Activated CD4-positive, alpha-beta T cell treated with anti-CD3 and anti-CD28 coated beads, Interleukin-2, amount 10 ng/mL, durations not matched to agents 7 days and 5 days (primary cell): ENCODE measurements around the gene CHAF1A. TPM values are rescaled to one million over a fixed set of nuclear protein-coding genes. Genes with fewer than 3 reads are reported as not detected.

ENCODE experiments used
- CTCF ChIA-PET: fragments of 350-600 bp; sonication (Branson Sonifier 250); formaldehyde crosslinking; loops from one replicate; lab custom pipeline; 2021; ENCODE audit warnings: antibody characterized with exemption; lab: Charles Lee
- POLR2A ChIA-PET: fragments of 350-600 bp; sonication (Branson Sonifier 250); formaldehyde crosslinking; loops from one replicate; lab custom pipeline; 2021; ENCODE audit warnings: antibody characterized with exemption; lab: Charles Lee
- DNase-seq: peaks from one replicate; pipeline ENCODE4 v3.0.0-alpha.2; 2020
- H3K27ac Mint-ChIP-seq: one replicate; pipeline ENCODE4 v1.8.0; 2021; ENCODE audit warnings: mild to moderate bottlenecking, moderate library complexity, mixed read lengths
- H3K27me3 Mint-ChIP-seq: one replicate; pipeline ENCODE4 v1.8.0; 2021; ENCODE audit warnings: mixed read lengths
- H3K36me3 Mint-ChIP-seq: one replicate; pipeline ENCODE4 v1.8.0; 2021; ENCODE audit warnings: low read depth, mixed read lengths
- H3K4me1 Mint-ChIP-seq: one replicate; pipeline ENCODE4 v1.8.0; 2021; ENCODE audit warnings: mixed read lengths
- H3K4me3 Mint-ChIP-seq: one replicate; pipeline ENCODE4 v1.8.0; 2021; ENCODE audit warnings: mild to moderate bottlenecking, moderate library complexity, mixed read lengths
- H3K9me3 Mint-ChIP-seq: one replicate; pipeline ENCODE4 v1.8.0; 2021; ENCODE audit warnings: mixed read lengths
- total RNA-seq, 2 experiments: library from RNA; stranded (reverse); gene quantifications; one replicate each; pipeline ENCODE4 v1.2.3, GENCODE V29; 2021

CHAF1A gene
- total RNA-seq, 2 experiments from 2014 or later = 77.1 to 83.7 TPM

DNA sequence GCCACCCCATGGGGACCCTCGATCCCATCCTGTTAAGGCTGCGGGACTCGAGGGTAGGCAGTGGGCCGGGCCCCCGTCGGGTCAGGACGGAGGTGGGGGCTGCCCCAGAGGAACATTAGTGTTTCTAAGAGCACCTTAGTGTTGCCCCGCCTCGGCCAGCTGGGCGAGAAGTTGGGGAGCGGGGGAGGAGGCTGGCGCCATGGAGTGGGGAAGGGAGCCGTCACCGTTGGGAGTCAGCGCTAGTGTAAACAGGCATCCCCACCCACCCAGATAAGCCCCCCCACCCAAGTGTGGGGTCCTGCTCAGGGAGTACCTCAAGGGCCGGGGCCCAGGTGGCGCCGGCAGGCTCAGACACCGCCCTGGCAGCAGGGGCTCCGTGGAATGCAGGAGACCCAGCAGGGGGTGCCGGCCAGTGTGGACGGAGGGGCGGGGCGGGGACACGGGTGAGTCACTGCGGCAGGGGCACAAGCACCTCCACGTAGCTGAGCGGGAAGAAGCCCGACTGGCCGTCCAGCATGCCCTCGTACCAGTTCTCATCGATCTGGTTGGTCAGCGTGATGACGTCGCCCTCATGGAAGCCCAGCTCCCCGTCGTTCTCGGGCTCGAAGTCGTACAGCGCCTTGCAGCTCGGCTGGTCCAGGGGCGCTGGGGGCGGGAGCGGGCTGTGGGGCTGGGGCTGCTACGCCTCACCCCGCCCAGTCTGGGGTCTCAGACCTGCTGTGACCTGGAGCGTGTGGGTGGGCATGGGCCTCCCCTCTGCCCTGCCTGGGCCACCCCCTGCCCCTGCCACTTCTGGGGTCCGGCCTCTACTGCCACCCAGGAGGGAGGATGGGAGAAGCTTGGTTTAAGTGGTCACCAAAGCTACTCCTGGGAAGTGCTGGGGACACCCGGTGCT is 41.0 kb upstream of the CHAF1A start:
- H3K4me3 Mint-ChIP-seq = no peak overlapping the region
- H3K36me3 Mint-ChIP-seq = peaks cover 24% of the 10 kb centered on the region
- peaks cover 4% of the 10 kb centered on the region for H3K4me1 Mint-ChIP-seq
- H3K27me3 Mint-ChIP-seq = no peaks in the 10 kb centered on the region
- POLR2A ChIA-PET = no interaction called here
- H3K9me3 Mint-ChIP-seq = no peaks in the 10 kb centered on the region
- DNase-seq = no peak
- CTCF ChIA-PET = interaction anchor here (0.8 to 2.4 kb wide), 5 partner anchors 8 to 95 kb away, joined by 3 to 14 read pairs (median 4); partner anchors contain the start of gene SH3GL1
- H3K27ac Mint-ChIP-seq = no peak overlapping the region

DNA sequence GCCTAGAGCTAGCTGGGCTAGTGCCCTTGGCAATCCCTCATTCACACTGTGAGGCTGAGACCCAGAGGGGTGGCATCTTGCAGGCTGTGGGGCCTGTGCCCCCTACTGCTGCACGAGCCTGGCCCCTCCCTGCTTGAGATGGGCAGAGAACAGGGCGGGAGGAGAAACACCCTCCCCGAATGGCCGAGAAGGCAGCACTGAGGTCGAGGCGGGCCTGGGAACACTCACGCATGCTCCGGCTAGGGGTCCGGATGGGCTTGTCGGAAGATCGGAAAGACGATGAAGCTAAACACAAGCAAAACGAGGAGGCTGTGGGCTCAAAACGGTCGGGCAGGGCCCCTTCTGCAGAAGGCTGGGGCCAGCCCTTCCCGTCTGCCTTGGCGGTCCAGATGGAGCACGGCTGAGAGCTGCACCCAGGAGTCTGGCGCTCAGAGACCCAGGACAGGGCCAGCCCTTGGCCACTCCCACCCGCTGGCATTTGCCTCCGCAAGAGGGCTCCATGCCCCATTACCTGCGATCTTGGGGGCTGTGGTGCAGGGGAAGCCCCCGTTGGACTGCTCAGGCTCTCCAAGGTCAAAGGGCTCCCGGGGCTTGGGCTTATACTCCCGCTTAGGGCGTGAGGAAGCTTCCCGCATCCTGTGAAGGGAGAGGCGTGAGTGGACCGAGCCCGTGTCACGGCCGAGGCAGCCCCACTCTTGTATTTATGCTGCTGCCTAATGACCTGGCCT is 40.2 kb upstream of the CHAF1A start:
- no peaks in the 10 kb centered on the region for H3K27me3 Mint-ChIP-seq
- H3K36me3 Mint-ChIP-seq = peaks cover 30% of the 10 kb centered on the region
- no peak for DNase-seq
- CTCF ChIA-PET = interaction anchor here (0.7 to 2.4 kb wide), 5 partner anchors 9 to 95 kb away, joined by 3 to 14 read pairs (median 3); partner anchors contain the start of gene SH3GL1
- POLR2A ChIA-PET = no interaction called here
- H3K4me3 Mint-ChIP-seq = no peak overlapping the region
- peaks cover 11% of the 10 kb centered on the region for H3K4me1 Mint-ChIP-seq
- H3K27ac Mint-ChIP-seq = no peak overlapping the region
- H3K9me3 Mint-ChIP-seq = no peaks in the 10 kb centered on the region

DNA sequence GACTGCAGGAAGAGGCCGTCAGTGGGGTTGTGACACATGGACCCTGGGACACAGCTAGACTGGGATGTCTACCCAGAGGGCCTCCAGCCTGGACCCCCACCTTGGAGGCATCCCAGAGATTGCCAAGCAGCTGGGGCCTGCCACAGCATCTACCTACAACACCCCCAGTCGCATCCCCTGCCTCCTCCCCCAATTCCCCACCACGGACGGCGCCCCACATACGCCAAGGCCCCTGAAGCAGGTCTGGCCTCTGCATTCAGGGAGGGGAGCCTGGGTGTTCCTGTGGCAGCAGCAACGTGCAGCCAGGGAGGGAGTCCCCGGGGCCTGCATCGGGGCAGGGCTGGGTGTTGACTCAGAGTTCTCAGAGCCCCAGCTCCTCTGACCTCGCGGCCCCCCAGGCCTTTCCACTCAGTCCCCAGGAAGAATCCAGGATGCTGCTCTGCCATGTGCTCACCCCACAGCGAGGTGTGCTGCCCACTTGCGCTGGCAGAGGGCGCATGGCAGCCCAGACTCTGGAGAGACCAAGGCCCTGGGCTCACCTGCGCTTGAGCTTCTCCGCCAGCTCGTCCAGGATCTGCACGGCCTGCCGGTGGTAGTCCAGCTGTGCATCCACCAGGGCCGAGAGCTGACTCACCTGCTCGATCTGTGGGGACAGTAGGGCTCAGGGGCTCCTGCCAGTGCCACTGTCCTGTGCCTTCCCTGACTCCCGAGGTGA is 39.5 kb upstream of the CHAF1A start:
- ChIA-PET POLR2A (no interaction called here), CTCF (interaction anchor here (0.6 to 2.4 kb wide), 5 partner anchors 10 to 1451 kb away, joined by 3 to 14 read pairs (median 4); partner anchors contain the start of gene SH3GL1)
- no peaks in the 10 kb centered on the region for H3K9me3 Mint-ChIP-seq
- H3K27me3 Mint-ChIP-seq = no peaks in the 10 kb centered on the region
- peaks cover 19% of the 10 kb centered on the region for H3K4me1 Mint-ChIP-seq
- H3K4me3 Mint-ChIP-seq = no peak overlapping the region
- no peak for DNase-seq
- H3K36me3 Mint-ChIP-seq = peaks cover 30% of the 10 kb centered on the region
- peak overlapping the region; percentile 60 for H3K27ac Mint-ChIP-seq

DNA sequence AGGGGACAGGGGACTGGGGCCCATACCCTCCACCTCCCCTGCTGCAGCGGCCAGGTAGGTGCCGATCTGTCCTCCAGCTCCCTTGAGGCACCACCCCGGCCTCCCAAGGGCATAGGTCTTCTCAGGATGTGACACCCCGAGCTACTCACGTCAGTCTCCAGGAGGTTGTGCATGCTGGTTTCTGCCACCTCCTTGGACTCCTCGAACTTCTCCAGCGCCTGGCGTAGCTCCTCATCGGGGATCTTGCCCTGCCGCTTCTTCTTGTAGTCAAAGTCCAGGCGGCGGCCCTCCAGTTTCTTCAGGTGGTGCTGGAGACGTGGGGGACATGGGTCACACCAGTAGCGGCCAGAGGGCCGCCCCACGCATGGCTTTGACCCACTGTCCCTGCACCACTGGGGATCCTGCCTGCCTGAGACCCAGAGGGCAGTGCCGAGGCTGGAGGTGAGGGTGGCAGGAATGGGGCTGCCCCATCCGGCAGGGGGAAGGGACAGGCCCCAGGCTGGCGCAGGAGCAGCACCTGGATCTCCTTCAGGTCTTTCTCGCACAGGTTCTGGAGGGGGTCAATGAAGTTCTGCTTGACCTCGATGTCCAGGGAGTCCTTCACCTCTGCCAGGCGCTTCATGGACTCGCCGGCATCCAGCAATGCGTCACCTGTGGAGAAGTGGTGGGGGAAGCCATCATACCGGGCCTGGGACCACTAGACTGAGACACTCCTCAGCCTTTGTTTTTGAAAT is 38.7 kb upstream of the CHAF1A start:
- Mint-ChIP-seq H3K4me3 (no peak overlapping the region), H3K27ac (peak overlapping the region; percentile 60), H3K4me1 (peaks cover 26% of the 10 kb centered on the region), H3K27me3 (no peaks in the 10 kb centered on the region), H3K36me3 (peaks cover 30% of the 10 kb centered on the region), H3K9me3 (no peaks in the 10 kb centered on the region)
- ChIA-PET CTCF (interaction anchor here (0.6 to 2.4 kb wide), 3 partner anchors 11 to 1450 kb away, joined by 4 to 14 read pairs (median 9); partner anchors contain the start of gene SH3GL1), POLR2A (no interaction called here)
- no peak for DNase-seq

DNA sequence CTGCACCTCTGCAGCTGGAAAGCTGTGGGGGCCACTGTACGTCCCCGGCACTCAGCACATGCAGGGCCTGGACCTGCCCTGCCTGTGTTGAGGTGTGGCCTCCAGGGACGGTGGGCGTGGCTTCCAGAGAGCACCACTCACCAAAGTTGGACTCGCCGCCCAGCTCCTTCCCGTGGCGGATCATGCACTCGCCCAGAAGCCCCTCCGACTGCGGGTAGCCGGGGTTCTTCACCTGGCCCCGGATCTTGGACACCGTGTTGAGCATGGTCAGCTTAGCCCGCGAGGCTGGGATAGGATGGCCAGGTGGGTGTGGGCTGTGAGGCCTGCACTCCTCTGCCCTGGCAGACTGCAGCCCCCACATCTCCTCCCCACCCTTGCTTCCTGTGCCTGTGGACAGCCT is 37.1 kb upstream of the CHAF1A start:
- Mint-ChIP-seq H3K36me3 (peaks cover 26% of the 10 kb centered on the region), H3K4me3 (no peak overlapping the region), H3K4me1 (peaks cover 38% of the 10 kb centered on the region), H3K9me3 (no peaks in the 10 kb centered on the region), H3K27ac (peak overlapping the region; percentile 50), H3K27me3 (no peaks in the 10 kb centered on the region)
- no peak for DNase-seq
- POLR2A ChIA-PET = no interaction called here
- CTCF ChIA-PET = interaction anchor here (1.1 to 2.3 kb wide), 3 partner anchors 10 to 35 kb away, joined by 3 to 9 read pairs (median 4); partner anchors contain the start of gene SH3GL1

DNA sequence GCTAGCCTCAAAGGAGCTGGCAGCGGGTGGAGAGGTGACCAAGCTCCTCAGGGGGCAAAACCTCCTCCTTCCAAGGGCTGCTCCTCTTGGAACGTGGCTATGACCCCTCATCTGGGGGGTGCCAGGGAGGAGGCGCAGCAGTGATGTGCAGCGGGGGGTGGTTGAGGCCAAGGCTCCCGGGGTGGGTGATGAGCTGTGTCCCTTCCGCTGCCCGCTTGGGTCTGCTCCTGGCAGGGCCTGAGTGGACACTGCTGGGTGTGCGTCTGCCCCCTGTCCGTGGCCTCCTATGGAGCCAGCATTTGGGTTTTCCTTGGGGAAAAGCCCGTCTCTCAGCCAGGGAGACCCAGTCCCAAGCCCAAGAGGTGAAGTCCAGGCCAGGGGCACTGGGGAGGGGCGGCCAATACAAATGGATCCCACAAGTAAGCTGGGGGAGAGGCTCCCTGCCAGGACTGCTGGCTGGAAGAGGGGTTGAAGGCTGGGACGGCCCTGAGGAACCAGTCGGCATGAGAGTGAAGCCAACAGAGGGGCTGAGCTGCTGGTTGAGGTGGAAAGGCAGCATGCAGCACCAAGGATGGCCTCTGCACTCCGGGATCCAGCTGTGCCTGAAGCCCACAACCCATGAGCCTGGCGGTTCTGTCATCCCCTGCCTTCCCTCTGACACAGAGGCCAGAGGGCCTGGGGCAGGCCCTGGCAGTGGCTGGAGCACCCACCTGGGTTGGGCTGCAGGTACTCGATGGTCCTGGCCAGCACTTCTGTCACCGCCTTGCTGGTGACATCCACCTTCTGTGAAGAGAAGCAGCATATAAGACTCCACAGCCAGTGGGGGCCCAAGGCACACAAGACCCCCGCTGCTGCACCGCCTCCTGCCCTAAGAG is 36.4 kb upstream of the CHAF1A start:
- ChIA-PET POLR2A (no interaction called here), CTCF (interaction anchor here (1.2 to 2.3 kb wide), 3 partner anchors 22 to 95 kb away, joined by 3 to 9 read pairs (median 4); partner anchors contain the start of gene SH3GL1)
- H3K4me3 Mint-ChIP-seq = no peak overlapping the region
- H3K27me3 Mint-ChIP-seq = no peaks in the 10 kb centered on the region
- no peak for DNase-seq
- H3K36me3 Mint-ChIP-seq = peaks cover 22% of the 10 kb centered on the region
- peak overlapping the region; percentile 80 for H3K27ac Mint-ChIP-seq
- H3K9me3 Mint-ChIP-seq = no peaks in the 10 kb centered on the region
- peaks cover 44% of the 10 kb centered on the region for H3K4me1 Mint-ChIP-seq

DNA sequence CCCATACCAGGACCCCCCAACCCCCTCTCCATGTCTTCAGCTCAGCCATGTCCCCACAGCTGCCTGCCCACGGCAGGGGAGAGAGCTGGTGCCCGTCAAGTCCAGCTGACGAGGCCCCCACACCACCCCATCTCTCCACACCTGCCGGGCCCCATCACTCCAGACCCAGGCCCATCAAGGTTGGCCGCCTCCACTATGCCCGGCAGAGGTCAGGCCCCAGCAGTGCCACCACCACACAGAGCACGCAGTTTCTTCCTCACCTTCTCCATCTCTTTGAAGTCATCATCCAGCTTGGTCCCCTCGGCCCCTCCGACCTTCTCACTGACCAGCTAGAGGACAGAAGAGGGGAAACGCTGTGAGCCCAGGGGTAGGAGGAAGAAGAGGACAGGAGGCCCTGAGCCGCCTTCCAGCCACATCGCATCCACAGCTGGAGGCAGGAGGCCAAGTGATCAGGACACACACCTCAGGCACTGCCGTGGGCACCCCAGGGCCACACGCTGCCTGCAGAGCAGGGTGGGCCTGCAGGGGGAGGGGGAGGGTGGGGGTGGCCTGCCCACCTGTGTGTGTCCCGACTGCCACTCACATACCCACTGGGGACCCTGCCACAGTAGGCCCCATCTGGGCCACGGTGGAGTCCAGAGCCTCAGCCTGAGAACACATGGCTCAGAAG is 35.6 kb upstream of the CHAF1A start:
- H3K27ac Mint-ChIP-seq = peak overlapping the region; percentile 93
- no peaks in the 10 kb centered on the region for H3K27me3 Mint-ChIP-seq
- H3K36me3 Mint-ChIP-seq = peaks cover 24% of the 10 kb centered on the region
- ChIA-PET POLR2A (no interaction called here), CTCF (interaction anchor here (1.2 to 3.6 kb wide), 3 partner anchors 34 to 96 kb away, joined by 3 to 23 read pairs (median 9); partner anchors contain the start of gene SH3GL1)
- no peak for DNase-seq
- H3K4me1 Mint-ChIP-seq = peaks cover 52% of the 10 kb centered on the region
- H3K4me3 Mint-ChIP-seq = no peak overlapping the region
- H3K9me3 Mint-ChIP-seq = no peaks in the 10 kb centered on the region

DNA sequence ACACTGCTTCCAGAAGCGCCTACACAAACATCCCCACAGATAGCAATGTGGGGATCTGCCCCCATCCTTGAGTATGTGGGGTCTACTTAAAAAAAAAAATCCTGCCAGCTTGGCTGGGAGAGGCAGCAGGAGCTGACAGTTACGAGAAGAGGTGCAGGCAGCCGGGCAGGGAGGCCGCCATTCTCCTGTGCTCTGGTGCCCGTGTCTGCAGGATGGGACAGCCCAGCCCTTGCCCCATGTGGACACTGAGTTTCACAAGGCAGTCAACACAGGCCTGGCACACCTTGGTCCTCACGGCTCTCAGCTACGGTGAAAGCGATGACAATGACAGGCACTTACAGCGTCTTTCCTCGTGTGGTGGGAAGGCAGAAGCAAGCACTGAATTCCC is 35.1 kb upstream of the CHAF1A start:
- Mint-ChIP-seq H3K4me3 (no peak overlapping the region), H3K27me3 (no peaks in the 10 kb centered on the region), H3K9me3 (no peaks in the 10 kb centered on the region), H3K4me1 (peaks cover 56% of the 10 kb centered on the region), H3K36me3 (peaks cover 20% of the 10 kb centered on the region), H3K27ac (peak overlapping the region; percentile 93)
- ChIA-PET CTCF (interaction anchor here (1.2 to 3.6 kb wide), 2 partner anchors 33 to 96 kb away, joined by 3 to 23 read pairs; partner anchors contain the start of gene SH3GL1), POLR2A (no interaction called here)
- DNase-seq = no peak

DNA sequence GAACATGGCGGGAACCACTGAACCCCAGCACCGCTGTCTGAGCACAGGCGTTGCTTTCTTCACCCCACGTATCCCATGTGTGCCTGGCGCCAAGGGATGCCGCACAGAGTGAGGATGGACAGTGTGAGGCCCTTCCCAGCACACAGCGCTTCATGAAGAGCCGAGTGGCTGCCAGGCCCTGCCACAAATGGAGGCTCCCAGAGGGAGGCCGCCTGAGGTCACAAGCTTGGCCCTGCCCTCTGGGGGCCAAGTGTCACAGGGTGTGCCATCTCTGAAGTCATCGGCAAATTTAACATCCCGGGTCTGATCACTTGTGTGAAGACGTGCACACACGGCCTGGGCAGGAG is 34.7 kb upstream of the CHAF1A start:
- Mint-ChIP-seq H3K9me3 (no peaks in the 10 kb centered on the region), H3K4me3 (no peak overlapping the region), H3K4me1 (peaks cover 60% of the 10 kb centered on the region), H3K36me3 (peaks cover 20% of the 10 kb centered on the region), H3K27ac (peak overlapping the region; percentile 93), H3K27me3 (no peaks in the 10 kb centered on the region)
- no peak for DNase-seq
- CTCF ChIA-PET = interaction anchor here (3.6 kb wide), 1 partner anchor 33 kb away, joined by 23 read pairs; the partner anchor contains the start of gene SH3GL1
- POLR2A ChIA-PET = no interaction called here

DNA sequence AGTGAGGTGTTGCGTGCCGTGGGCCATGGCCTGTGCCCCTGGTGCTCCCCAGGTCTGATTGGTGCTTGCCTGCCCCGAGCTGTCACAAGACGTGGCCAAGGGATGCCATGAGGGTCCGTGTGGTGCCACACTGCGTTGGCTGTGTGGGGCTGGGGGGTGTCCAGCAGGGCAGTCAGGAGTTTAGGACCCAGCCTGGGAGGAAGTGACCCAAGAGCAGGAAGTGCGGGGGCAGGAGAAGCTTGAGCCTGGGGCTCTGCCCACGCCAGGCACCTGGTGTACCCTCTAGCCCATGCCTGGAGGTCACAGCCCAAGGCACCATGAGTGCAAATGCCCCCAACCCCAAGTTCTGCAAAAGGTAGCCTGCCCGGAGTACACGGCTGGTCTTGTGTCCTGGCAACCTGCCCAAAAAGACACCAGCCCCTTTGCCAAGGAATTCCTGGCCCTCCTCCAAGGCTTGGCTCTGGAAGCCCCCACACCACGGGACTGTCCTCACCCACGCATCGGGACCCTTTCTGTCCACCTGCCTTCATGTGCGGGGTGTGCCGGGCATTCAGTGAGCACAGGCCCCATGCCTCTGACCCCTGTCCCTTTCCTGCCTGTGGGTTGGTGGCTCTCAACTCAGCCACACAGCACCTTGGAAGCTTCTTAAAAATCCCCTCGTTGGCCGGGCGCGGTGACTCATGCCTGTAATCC is 34.2 kb upstream of the CHAF1A start:
- no peaks in the 10 kb centered on the region for H3K27me3 Mint-ChIP-seq
- no peaks in the 10 kb centered on the region for H3K9me3 Mint-ChIP-seq
- CTCF ChIA-PET = interaction anchor here (3.6 kb wide), 1 partner anchor 32 kb away, joined by 23 read pairs; the partner anchor contains the start of gene SH3GL1
- peak overlapping the region; percentile 62 for H3K4me3 Mint-ChIP-seq
- DNase-seq = no peak
- POLR2A ChIA-PET = interaction anchor here (0.6 kb wide), 1 partner anchor 32 kb away, joined by 3 read pairs; the partner anchor contains the start of gene SH3GL1
- H3K36me3 Mint-ChIP-seq = peaks cover 20% of the 10 kb centered on the region
- peak overlapping the region; percentile 93 for H3K27ac Mint-ChIP-seq
- peaks cover 62% of the 10 kb centered on the region for H3K4me1 Mint-ChIP-seq
